Left kidney (tissue), 8 donors: ENCODE data around the gene ZNF628. TPM values are rescaled to one million over a fixed set of nuclear protein-coding genes. Genes with fewer than 3 reads are reported as not detected.
A peak's percentile ranks its signal among the peaks of the same experiment; 100 is the strongest.

Experiments
- DNase-seq: peaks from one replicate; pipeline ENCODE4 v3.0.0-alpha.2; 2013
- long read RNA-seq, 8 donors: transcript quantifications; one replicate each; lab custom pipeline, GENCODE V29; 2026
- polyA plus RNA-seq: library from polyadenylated mRNA; unstranded; fragments of 120-200 nt; gene quantifications from one replicate; pipeline ENCODE4 v1.2.1, GENCODE V29; 2013; ENCODE audit not compliant: insufficient read length

Gene ZNF628
- polyA plus RNA-seq = 2.4 TPM
- long read RNA-seq, donor 1, transcript ZNF628-201 (1 exons, 3,177 nt) = major isoform, 10 of 16 reads
- long read RNA-seq, donor 1, transcript ZNF628-202 (2 exons, 472 nt) = minor isoform, 6 of 16 reads
- long read RNA-seq, donor 1, partial matches to known transcripts = 0 of 16 reads
- long read RNA-seq, donor 1, other reads (novel, unspliced or antisense) = 0 of 16 reads
- long read RNA-seq, donor 2, transcript ZNF628-201 (1 exons, 3,177 nt) = major isoform, 8 of 12 reads
- long read RNA-seq, donor 2, partial matches to known transcripts = 0 of 12 reads
- long read RNA-seq, donor 2, other reads (novel, unspliced or antisense) = 0 of 12 reads
- long read RNA-seq, donor 3, transcript ZNF628-201 (1 exons, 3,177 nt) = major isoform, 5 of 7 reads
- long read RNA-seq, donor 3, partial matches to known transcripts = 0 of 7 reads
- long read RNA-seq, donor 3, other reads (novel, unspliced or antisense) = 0 of 7 reads
- long read RNA-seq, donor 4, partial matches to known transcripts = 0 of 1 reads
- long read RNA-seq, donor 4, other reads (novel, unspliced or antisense) = 0 of 1 reads
- long read RNA-seq, donor 5, partial matches to known transcripts = 0 of 6 reads
- long read RNA-seq, donor 5, other reads (novel, unspliced or antisense) = 0 of 6 reads
- long read RNA-seq, donor 6, transcript ZNF628-201 (1 exons, 3,177 nt) = major isoform, 10 of 14 reads
- long read RNA-seq, donor 6, partial matches to known transcripts = 0 of 14 reads
- long read RNA-seq, donor 6, other reads (novel, unspliced or antisense) = 0 of 14 reads
- long read RNA-seq, donor 7, transcript ZNF628-201 (1 exons, 3,177 nt) = major isoform, 8 of 11 reads
- long read RNA-seq, donor 7, partial matches to known transcripts = 0 of 11 reads
- long read RNA-seq, donor 7, other reads (novel, unspliced or antisense) = 0 of 11 reads
- long read RNA-seq, donor 8, partial matches to known transcripts = 0 of 1 reads
- long read RNA-seq, donor 8, other reads (novel, unspliced or antisense) = 0 of 1 reads

DNA sequence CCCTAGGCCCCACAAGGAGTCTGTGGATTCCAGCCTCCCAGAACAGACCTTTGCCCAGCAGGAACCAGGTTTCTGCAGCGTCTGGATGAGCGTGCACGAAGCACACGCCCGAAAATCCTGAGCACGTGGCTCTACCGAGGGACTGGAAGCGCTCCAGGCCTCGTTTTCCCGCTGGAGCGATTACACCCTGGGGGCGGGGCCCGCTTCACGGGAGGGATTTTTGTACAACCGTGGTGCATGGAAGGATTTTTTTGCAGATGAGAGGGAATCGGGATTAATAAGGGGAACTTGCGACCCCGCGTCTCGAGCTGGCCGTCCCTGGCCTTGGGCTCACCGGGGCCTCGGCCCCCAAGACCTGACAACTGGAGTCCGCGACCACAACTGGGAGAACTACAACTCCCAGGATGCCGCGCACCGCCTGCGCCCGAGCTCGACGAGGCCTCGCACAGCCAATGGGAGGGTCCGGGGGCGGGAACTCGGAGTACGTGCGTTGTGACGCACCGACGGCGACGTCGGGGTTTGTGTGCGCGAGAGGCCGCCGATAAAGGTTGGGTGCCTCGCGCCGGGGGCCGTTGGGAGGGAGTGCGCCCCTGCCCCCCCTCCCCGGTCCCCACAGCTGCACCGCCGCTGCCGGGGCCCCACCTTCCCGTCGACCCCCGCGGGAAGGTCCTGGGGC lies at the start of gene ZNF628:
Gene ZNF628 (plus strand): TSS at position 518 of the 676 bp plus-strand sequence. CDS start 3,294 bp downstream, outside the sequence.
- peak; percentile 98 for DNase-seq

DNA sequence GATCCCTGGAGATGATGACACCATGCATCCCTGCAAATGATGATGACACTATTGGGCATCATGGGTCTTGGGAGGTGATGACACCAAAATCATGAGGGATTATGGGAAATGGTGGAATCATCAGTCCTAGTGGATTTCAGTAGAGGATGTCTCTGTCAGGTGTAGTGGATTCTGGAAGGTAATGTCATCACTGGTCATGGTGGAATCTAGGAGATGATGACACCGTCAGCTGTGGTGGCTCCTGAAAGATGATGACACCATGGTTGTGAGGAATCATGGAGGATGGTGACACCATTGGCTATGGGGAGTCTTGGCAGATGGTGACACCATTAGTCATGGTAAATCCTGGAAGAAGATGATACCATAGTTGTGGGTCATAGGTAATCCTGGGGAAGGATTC lies 45.2 kb upstream of the ZNF628 start:
- no peak for DNase-seq

DNA sequence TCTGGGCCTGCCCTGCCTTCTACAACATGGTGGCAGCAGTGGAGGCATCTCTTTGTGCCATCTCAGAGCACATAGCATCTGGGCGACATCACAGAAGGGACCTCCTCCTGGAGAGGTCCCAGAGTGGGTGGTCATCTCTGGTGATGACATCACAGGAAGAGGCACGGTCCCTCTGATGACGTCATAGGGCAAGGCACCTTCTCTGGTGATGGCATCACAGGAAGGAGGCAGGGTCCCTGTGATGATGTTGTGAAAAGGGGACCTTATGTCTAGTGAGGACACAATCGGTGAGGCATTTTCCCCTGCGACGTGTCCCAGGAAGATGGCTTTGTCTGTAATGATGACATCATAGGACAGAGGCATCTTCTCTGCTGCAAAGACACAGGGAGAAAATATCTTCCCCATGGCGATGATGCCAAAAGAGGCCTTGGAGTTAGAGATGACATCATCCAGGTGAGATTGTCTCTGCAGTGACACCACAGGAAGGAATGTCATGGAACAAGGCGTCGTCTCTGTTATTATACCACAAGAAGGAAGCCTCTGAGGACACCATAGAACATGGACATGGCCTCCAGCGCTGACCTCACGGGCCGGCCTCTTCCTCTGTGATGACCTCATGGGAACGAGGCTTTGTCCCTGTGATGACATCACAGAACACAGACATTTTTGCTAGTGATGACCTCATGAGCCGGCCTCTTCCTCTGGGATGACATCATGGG lies 44.0 kb upstream of the ZNF628 start:
- no peak for DNase-seq

DNA sequence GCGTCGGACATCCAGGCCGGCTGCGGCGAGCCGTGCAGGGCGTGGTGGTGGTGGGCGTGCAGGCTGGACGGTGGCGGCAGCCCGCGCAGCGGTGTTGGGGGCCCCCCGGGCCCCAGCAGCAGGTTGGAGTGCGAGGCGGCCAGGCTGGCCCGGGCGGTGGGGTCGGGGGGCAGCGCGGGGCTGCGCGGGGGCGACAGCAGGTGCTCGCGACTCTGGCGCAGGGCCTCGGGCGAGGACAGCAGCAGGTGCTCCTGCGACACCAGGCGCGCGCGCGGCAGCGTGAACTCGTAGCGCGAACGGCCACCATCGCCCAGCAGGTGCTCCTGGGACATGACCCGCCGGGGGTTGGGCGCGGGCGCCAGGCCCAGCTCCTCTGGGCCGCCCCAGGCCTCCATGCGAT lies 43.1 kb upstream of the ZNF628 start:
- no peak for DNase-seq

DNA sequence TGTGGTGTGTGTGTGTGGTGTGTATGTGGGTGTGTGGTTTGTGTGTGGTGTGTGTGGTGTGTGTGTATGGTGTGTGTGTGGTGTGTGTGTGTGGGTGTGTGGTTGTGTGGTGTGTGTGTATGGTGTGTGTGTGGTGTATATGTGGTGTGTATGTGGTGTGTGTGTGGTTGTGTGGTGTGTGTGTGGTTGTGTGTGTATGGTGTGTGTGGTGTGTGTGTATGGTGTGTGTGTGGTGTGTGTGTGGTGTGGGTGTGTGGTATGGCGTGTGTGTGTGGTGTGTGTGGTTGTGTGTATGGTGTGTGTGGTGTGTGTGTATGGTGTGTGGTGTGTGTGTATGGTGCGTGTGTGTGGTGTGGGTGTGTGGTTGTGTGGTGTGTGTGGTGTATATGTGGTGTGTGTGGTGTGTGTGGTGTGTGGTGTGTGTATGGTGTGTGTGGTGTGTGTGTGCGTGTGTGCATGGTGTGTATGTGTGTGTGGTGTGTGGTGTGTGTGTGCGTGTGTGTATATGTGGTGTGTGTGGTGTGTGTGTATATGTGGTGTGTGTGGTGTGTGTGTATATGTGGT lies 42.0 kb upstream of the ZNF628 start:
- DNase-seq = no peak

DNA sequence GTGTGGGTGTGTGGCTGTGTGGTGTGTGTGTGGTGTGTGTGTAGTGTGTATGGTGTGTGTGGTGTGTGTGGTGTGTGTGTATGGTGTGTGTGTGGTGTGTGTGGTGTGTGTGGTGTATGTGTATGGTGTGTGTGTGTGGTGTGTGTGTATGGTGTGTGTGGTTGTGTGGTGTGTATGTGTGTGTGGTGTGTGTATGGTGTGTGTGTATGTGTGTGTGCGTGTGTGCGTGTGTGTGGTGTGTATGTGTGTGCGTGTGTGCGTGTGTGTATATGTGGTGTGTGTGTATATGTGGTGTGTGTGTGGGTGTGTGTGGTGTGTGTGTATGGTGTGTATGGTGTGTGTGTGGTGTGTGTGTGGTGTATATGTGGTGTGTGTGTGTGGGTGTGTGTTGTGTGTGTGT lies 41.4 kb upstream of the ZNF628 start:
- no peak for DNase-seq

DNA sequence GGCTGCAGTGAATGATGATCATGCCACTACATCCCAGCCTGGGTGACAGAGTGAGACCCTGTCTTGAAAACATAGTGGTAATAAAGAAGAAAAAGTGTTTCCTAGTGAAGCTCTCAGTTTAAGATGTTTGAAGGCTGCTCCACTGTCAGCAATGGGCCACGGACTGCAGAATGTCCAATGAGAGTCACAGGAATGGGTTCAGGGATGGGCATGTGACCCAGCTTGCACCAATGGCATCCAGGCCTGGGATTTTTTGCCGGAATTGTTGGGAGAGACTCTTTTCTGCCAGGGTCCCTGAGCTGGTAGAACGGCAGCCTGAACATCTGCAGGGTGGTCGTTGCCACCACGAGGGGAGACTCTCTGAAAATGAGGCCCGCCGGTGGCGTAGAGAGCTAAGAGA lies 39.6 kb upstream of the ZNF628 start:
- DNase-seq = no peak

DNA sequence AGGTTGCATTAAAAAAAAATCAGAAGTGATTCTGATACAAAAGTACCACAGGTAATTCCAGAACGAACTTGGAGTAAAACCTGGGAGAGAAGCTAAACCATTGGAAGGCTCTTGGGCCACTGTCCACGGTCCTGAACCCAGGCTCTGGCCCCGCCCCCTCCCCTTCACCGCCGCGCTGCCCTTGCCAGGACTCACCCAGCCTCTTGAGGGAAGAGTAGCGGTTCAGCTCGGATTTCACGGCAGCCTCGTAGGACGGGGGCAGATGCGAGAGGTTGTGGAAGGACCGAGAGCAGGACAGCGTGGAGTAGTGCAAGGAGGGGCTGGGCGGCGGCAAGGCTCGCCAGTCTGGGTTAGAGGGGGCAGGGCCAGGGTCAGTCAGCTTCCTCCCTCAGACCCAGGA lies 39.0 kb upstream of the ZNF628 start:
- DNase-seq = peak; percentile 75

DNA sequence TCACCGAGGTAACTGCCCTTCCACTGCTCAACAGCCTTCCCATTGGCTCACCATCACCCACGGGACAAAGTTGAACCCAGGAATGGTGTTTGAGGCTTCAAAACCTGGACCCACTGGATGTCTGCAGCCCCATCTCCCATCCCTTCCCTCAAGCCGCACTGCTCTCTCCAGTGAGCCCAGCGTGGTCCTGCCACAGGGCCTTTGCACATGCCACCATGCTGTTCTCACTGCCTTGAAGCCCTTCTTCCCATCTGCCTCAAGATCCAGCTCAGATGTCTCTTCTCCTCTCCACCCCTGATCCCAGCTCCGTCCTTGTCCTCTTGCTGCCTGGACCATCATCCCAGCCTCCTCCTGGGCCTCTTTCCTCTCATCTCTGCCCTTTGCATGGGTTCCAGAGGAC lies 37.4 kb upstream of the ZNF628 start:
- no peak for DNase-seq

DNA sequence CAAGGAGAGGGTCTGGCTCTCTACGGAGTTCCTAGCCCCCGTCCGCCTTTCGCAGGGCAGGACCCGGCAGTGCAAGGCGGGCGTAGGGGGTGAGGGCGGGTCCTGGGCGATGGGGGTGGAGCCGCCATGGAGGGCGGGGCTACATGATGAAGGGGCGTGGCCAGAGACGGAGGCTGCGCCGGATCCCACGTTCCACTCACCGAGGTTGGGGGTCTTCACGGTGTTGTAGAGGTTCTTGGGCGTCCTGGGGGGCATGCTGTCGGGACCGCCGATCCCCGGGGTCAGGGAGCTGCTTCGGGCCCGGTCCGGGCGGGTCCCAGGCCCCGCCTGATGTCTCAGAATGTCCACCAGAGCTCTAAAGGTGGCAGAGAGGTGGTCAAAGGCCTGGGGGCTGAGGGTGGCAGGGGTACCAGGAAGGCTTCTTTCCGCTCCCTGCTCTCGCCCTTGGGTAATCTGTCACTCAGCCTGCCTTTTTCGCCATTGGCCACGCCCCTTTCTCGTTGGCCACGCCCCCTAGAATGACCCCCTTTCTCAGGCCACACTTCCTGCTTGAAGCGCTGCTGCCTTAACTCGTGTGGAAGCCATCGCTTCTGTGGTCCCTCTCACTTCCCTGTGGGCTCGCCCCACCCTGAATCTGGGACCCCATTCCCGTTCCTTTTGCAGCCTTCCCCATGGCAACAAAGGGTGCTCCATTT lies 35.9 kb upstream of the ZNF628 start:
- no peak for DNase-seq

DNA sequence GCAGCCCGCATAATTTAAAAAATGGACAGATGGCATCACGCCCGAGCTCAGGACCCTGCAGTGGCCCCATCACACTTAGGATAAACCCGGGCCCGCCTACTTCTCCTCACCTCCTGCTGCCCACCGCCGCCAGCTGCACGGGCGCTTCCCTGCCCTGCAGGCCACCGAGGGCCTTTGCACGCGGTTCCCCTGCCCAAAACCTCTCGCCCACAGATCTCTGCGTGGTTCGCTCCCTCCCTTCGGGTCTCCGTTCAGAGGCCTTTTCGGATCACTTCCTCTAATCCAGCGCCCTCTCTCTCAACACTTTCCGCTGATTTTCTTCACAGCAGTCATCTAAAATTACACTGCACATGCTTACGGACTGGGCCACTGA lies 35.1 kb upstream of the ZNF628 start:
- DNase-seq = no peak

DNA sequence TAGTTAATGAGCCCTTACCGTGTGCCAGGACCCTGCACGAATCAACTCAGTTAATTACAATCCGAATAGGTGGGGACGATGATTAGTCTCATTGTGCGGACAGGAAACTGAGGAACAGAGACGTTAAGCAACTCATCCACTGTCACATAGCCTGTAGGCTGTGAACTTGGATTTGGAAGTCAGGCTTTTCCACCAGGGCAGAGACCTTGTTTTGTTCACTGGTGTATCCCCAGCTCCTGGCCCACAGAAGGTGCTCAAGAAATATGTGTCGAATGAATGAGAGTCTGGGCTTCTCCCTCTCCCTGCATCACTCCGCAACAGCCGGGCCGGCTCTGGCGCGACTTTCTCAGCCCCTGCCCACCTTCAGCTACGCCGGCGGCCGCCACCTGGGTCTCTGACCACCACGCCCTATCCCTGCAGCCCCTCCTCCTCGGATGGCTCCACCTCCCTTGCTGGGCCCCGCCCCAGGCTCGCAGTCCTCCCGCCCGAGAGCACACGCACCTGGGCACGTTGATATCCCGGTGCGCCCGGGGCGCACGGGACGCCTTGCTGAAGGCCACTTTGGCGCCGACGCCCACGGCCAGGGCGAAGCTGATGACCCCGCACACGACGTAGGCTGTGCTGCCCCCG lies 34.6 kb upstream of the ZNF628 start:
- DNase-seq = no peak

DNA sequence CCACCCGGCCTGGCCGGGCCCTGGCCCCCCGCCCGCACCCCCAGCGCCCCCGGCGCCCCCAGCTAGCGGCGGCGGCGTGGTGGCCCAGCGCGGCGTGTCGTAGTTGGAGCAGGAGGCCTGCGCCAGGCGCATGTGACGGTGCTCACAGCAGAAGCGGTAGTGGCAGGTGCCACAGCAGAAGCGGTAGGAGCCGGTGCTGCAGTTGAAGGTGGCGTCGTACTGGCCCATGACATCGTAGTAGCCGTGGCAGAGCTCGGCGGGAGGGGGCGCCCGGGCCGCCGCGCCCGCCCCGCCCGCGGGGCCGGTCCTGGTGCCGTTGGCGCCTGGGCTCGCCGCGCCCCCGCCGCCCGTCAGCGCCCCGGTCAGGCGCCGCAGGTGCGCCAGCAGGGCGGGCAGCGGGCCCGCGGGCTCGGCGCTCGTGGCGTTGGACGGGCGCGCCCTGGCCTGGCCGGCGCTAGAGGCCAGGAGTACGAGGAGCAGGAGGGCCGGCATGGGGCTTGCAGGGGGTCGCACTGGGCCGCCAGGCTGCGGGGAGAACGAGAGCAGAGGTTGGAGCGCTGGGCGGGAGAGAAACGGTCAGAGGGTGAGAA lies 34.0 kb upstream of the ZNF628 start:
- no peak for DNase-seq

DNA sequence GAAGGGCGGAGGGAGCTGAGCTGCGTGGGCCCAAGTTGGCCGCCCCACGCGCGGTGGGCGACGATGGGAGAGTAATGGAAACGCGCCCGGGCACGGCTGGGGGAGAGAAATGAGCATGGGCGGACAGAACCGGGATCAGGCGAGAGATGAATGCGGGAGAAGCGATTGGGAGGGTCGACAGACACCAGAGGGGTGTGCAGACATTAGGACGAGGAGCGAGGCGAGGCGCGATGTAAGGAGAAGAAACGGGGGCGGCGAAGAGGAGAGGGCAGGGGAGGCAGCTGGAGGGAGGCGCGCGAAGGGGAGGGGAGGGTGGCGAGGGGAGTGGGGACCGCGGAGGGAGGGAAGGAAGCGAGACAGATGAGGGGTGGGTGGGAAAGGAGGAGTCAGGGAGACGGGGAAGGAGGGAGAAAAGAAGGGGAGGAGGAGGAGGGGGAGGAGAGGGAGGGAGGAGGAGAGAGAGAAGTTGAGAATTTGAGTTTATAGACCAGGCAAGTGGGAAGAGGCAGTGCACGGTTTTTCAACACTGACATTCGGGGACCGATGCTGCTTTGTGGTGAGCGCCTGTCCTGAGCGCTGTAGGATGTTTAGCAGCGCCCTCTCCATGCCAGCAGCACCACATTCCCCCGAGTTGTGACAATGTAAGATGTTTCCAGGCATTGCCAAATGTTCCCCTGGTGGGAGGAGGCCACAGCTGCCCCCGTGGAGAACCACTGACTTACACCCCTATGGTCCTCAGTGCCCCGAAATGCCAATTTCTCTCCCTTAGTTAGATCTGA lies 33.2 kb upstream of the ZNF628 start, which contains the start of gene SHISA7:
Gene SHISA7 (minus strand): TSS at position 256 of the 779 bp plus-strand sequence. CDS start 437 bp downstream, outside the sequence.
- no peak for DNase-seq

DNA sequence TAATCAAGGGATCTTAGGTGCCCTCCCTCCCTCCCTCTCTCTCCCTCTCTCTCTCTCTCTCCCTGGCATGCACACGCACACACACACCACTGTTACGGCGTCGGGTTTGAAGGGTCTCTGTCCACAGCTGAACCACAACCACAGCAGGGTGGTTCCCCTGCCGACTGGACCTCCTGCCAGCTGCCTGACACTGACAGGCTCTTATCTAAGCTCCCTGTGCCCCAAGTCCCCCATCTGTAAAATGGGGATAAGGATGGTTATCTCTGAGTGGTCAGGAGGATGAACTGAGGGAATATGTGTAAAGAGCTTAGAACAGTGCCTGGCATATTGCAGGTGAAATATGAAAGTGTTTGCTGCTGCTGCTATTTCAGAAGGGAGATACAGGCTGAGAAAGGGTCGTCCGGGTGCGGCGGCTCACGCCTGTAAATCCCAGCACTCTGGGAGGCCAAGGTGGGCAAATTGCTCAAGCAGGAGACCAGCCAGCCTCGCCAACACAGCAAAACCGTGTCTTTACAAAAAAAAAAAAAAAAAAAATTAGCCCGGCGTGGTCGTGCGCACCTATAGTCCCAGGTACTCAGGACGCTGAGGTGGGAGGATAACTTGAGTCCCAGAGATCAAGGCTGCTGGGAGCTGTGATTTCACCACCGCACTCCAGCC lies 32.5 kb upstream of the ZNF628 start:
- no peak for DNase-seq

DNA sequence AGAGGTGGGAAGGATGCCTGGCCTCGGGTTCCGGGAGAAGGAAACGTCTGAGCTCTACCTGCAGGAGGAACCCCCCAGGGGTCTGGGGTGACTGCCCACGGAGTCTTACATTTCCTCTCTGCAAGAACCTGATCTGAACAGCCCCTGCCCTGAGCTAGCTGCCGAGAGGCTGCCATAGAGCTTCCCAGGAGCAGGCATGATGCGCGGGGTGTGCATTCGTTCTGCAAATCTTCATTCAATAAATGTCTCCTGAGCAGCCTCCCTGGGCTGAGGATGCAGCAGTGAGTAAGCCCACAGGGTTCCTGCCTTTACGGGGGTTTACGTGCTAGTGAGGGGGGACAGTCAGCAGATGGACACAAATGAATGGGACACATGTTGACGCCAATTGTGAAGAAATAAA lies 31.8 kb upstream of the ZNF628 start:
- DNase-seq = no peak

DNA sequence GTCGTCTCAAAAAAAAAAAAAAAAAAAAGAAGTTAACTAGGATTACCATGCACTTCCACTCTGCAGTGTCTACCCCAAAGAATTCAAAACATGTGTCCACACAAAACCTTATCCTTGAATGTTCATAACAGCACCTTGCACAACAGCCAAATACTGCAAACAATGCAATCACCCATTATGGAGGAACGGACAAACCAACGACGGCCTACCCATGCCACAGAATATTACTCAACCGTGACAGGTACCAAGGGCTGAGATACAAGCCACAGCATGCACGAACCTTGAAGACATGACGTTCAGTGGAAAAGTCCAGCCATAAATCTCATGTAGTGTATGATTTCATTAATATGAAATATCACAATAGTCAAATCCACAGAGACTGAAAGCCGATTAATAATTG lies 30.4 kb upstream of the ZNF628 start:
- no peak for DNase-seq
